HepG2 (cell line): ENCODE measurements around the gene GPC3. TPM values are rescaled to one million over a fixed set of nuclear protein-coding genes. Genes with fewer than 3 reads are reported as not detected.

Experiments
- CBFB ChIP-seq: sonication (generic); formaldehyde crosslinking; IDR thresholded peaks from 2 replicates; pipeline ENCODE4 v1.4.0; 2020; ENCODE audit warnings: missing genetic modification reagents
- CREM ChIP-seq, 2 experiments: sonication (generic) in 1 of 2; formaldehyde crosslinking in 1 of 2; IDR thresholded peaks; 2 replicates each; pipeline versions ENCODE4 v1.4.0 to v1.6.1; 2016 to 2020; ENCODE audit warnings: antibody characterized with exemption in 1 of 2, mild to moderate bottlenecking in 1 of 2, missing genetic modification reagents in 1 of 2
- CSRNP1 ChIP-seq: sonication (generic); formaldehyde crosslinking; IDR thresholded peaks from 2 replicates; pipeline ENCODE4 v1.8.1; 2023; ENCODE audit warnings: mild to moderate bottlenecking, missing genetic modification reagents
- EEA1 ChIP-seq: sonication (generic); formaldehyde crosslinking; IDR thresholded peaks from 2 replicates; pipeline ENCODE4 v1.5.1; 2020; ENCODE audit warnings: mild to moderate bottlenecking, missing genetic modification reagents, borderline replicate concordance
- ELF1 ChIP-seq: sonication (generic); formaldehyde crosslinking; IDR thresholded peaks from 2 replicates; pipeline ENCODE4 v1.4.0; 2020; ENCODE audit warnings: missing genetic modification reagents
- IRF2 ChIP-seq: IDR thresholded peaks from 2 replicates; pipeline ENCODE4 v1.6.1; 2018; ENCODE audit warnings: missing genetic modification reagents, missing compliant biosample characterization
- JUNB ChIP-seq: sonication (generic); formaldehyde crosslinking; IDR thresholded peaks from 2 replicates; pipeline ENCODE4 v1.8.0; 2022; ENCODE audit warnings: missing genetic modification reagents, mild to moderate bottlenecking, borderline replicate concordance
- NR2F2 ChIP-seq: IDR thresholded peaks from 2 replicates; pipeline ENCODE4 v1.6.1; 2012; ENCODE audit warnings: low read depth, inconsistent platforms, borderline replicate concordance
- POGZ ChIP-seq: sonication (generic); formaldehyde crosslinking; IDR thresholded peaks from 2 replicates; pipeline ENCODE4 v1.4.0; 2020; ENCODE audit warnings: mild to moderate bottlenecking, missing genetic modification reagents
- SOX13 ChIP-seq, 3 experiments: fragments of 450-650 bp in 1 of 3; sonication (generic) in 1 of 3; formaldehyde crosslinking in 1 of 3; IDR thresholded peaks in 2 of 3; conservative IDR thresholded peaks in 1 of 3; 2 replicates each; pipeline versions ENCODE4 v1.5.0 to v1.6.1; 2016 to 2020; ENCODE audit warnings: antibody characterized with exemption in 1 of 3, mild to moderate bottlenecking in 1 of 3, missing compliant biosample characterization in 1 of 3, missing genetic modification reagents in 1 of 3, moderate library complexity in 1 of 3
- TAF1 ChIP-seq: sonication (generic); formaldehyde crosslinking; IDR thresholded peaks from 2 replicates; pipeline ENCODE4 v1.4.0; 2020; ENCODE audit warnings: missing genetic modification reagents
- TERF1 ChIP-seq: sonication (generic); formaldehyde crosslinking; IDR thresholded peaks from 2 replicates; pipeline ENCODE4 v1.8.0; 2022; ENCODE audit warnings: mild to moderate bottlenecking, missing genetic modification reagents, moderate library complexity
- ZFX ChIP-seq: sonication (generic); formaldehyde crosslinking; IDR thresholded peaks from 2 replicates; pipeline ENCODE4 v1.4.0; 2020; ENCODE audit warnings: mild to moderate bottlenecking, low read depth, missing genetic modification reagents, moderate library complexity
- ZKSCAN8 ChIP-seq: IDR thresholded peaks from 2 replicates; pipeline ENCODE4 v1.6.1; 2016; ENCODE audit warnings: borderline replicate concordance, missing genetic modification reagents, missing compliant biosample characterization
- ZNF331 ChIP-seq: sonication (generic); formaldehyde crosslinking; IDR thresholded peaks from 2 replicates; pipeline ENCODE4 v1.4.0; 2020; ENCODE audit warnings: missing genetic modification reagents
- ZSCAN9 ChIP-seq: IDR thresholded peaks from 2 replicates; pipeline ENCODE4 v1.6.1; 2016; ENCODE audit warnings: borderline replicate concordance
- polyA plus RNA-seq, 8 experiments: library from polyadenylated mRNA; depleted of rRNA in 3 of 8; stranded (reverse) in 7 of 8; unstranded in 1 of 8; fragments of >200 nt; fragmentation: Illumina TruSeq in 4 of 8; extraction: Trizol in 4 of 8; gene quantifications; 2 replicates each; pipeline versions ENCODE4 v1.2.1 to v1.2.3, GENCODE V29; 2011 to 2016; ENCODE audit warnings: low read depth in 4 of 8, missing spikeins in 1 of 8, mixed read lengths in 1 of 8; ENCODE audit not compliant: insufficient read depth in 1 of 8
- total RNA-seq, 5 experiments: library from RNA; depleted of rRNA; stranded (reverse); fragments of >200 nt; fragmentation: Illumina TruSeq; extraction: Trizol; gene quantifications; 2 replicates each; pipeline ENCODE4 v1.2.3, GENCODE V29; 2016; ENCODE audit warnings: low read depth in 1 of 5
- TF ChIP-seq, protein P1 (sequence below): sonication (generic); formaldehyde crosslinking; IDR thresholded peaks from 2 replicates; pipeline ENCODE4 v1.4.0; 2020; ENCODE audit warnings: missing genetic modification reagents
- TF ChIP-seq, protein P2 (sequence below): sonication (generic); formaldehyde crosslinking; IDR thresholded peaks from 2 replicates; pipeline ENCODE4 v1.8.0; 2022; ENCODE audit warnings: missing genetic modification reagents, mild to moderate bottlenecking, moderate library complexity, borderline replicate concordance
- TF ChIP-seq, protein P3 (sequence below): sonication (generic); formaldehyde crosslinking; IDR thresholded peaks from 2 replicates; pipeline ENCODE4 v1.4.0; 2020; ENCODE audit warnings: missing genetic modification reagents, borderline replicate concordance

Gene GPC3
- total and polyA plus RNA-seq, 2 of the 13 experiments (the other 11 are each of a cell fraction or from before 2014, with no cell fraction given): 1,799 to 3,263 TPM

DNA sequence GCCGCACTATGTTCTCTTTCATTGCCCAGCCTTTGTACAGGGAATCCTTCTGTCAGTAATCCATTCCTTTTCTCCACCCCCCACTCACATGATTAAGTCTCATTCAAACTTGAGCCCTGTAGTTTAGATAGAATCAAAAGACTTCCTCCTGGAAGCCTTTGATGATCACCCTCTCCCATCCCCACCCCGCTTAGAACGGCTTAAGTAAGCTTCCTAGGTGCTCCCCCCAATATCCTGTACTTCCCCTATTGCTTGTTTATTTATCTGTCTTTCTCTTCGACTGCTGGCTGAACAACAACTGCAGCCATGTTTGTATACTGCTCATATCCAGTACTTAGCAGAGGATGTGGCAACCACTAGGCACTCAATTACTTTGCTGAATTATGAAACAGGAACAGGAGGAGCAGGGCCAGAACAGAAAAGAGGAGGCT is 38.5 kb upstream of the GPC3 start (continued):
- TF ChIP-seq TERF1 (CRISPR knock-in tag) (no peak), CBFB (CRISPR knock-in tag) (0 out of 2 replicates have a peak, but pooled peaks have one; percentile 38), CREM (IDR thresholded peaks at IDR 0.05) (peak; percentile 93), CREM (CRISPR knock-in tag; IDR thresholded peaks at IDR 0.05) (no peak), NR2F2 (peak; percentile 78), ZKSCAN8 (CRISPR knock-in tag) (0 out of 2 replicates have a peak, but pooled peaks have one; percentile 65), ZSCAN9 (peak; percentile 64; the same call in 1 of the 2 replicates), EEA1 (CRISPR knock-in tag) (no peak), SOX13 (IDR thresholded peaks at IDR 0.05) (peak; percentile 72), SOX13 (CRISPR knock-in tag; conservative IDR thresholded peaks at IDR 0.05 in 1 of 2, IDR thresholded peaks at IDR 0.05 in 1 of 2) (peak in 1 of 2 experiments; percentile 79; a peak in 2 of 4 replicates), ZFX (peak; percentile 40; the same call in 1 of the 2 replicates), ELF1 (CRISPR knock-in tag) (0 out of 2 replicates have a peak, but pooled peaks have one; percentile 34), JUNB (CRISPR knock-in tag) (peak; percentile 33; the same call in 1 of the 2 replicates), TAF1 (peak; percentile 44; the same call in 1 of the 2 replicates), IRF2 (CRISPR knock-in tag) (peak; percentile 33), CSRNP1 (CRISPR knock-in tag) (0 out of 2 replicates have a peak, but pooled peaks have one; percentile 26), POGZ (CRISPR knock-in tag) (peak; percentile 38; the same call in 1 of the 2 replicates), ZNF331 (CRISPR knock-in tag) (peak; percentile 75; the same call in 1 of the 2 replicates)
- TF ChIP-seq, protein P1, sequence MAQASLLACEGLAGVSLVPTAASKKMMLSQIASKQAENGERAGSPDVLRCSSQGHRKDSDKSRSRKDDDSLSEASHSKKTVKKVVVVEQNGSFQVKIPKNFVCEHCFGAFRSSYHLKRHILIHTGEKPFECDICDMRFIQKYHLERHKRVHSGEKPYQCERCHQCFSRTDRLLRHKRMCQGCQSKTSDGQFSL: peak; percentile 74; the same call in 1 of the 2 replicates
- TF ChIP-seq, protein P2, sequence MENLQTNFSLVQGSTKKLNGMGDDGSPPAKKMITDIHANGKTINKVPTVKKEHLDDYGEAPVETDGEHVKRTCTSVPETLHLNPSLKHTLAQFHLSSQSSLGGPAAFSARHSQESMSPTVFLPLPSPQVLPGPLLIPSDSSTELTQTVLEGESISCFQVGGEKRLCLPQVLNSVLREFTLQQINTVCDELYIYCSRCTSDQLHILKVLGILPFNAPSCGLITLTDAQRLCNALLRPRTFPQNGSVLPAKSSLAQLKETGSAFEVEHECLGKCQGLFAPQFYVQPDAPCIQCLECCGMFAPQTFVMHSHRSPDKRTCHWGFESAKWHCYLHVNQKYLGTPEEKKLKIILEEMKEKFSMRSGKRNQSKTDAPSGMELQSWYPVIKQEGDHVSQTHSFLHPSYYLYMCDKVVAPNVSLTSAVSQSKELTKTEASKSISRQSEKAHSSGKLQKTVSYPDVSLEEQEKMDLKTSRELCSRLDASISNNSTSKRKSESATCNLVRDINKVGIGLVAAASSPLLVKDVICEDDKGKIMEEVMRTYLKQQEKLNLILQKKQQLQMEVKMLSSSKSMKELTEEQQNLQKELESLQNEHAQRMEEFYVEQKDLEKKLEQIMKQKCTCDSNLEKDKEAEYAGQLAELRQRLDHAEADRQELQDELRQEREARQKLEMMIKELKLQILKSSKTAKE (CRISPR knock-in tag): 0 out of 2 replicates have a peak, but pooled peaks have one; percentile 53
- TF ChIP-seq, protein P3, sequence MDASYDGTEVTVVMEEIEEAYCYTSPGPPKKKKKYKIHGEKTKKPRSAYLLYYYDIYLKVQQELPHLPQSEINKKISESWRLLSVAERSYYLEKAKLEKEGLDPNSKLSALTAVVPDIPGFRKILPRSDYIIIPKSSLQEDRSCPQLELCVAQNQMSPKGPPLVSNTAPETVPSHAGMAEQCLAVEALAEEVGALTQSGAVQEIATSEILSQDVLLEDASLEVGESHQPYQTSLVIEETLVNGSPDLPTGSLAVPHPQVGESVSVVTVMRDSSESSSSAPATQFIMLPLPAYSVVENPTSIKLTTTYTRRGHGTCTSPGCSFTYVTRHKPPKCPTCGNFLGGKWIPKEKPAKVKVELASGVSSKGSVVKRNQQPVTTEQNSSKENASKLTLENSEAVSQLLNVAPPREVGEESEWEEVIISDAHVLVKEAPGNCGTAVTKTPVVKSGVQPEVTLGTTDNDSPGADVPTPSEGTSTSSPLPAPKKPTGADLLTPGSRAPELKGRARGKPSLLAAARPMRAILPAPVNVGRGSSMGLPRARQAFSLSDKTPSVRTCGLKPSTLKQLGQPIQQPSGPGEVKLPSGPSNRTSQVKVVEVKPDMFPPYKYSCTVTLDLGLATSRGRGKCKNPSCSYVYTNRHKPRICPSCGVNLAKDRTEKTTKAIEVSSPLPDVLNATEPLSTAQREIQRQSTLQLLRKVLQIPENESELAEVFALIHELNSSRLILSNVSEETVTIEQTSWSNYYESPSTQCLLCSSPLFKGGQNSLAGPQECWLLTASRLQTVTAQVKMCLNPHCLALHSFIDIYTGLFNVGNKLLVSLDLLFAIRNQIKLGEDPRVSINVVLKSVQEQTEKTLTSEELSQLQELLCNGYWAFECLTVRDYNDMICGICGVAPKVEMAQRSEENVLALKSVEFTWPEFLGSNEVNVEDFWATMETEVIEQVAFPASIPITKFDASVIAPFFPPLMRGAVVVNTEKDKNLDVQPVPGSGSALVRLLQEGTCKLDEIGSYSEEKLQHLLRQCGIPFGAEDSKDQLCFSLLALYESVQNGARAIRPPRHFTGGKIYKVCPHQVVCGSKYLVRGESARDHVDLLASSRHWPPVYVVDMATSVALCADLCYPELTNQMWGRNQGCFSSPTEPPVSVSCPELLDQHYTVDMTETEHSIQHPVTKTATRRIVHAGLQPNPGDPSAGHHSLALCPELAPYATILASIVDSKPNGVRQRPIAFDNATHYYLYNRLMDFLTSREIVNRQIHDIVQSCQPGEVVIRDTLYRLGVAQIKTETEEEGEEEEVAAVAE (CRISPR knock-in tag): 0 out of 2 replicates have a peak, but pooled peaks have one; percentile 47
